GM21786 (cell line): ENCODE measurements around the gene TBX1.
"Not testable (repeated sequence)": the region's sequence is repeated elsewhere in the genome, so short reads cannot be mapped to it uniquely, and the experiment has no call there.

Source experiments
- ATAC-seq: cut with Tn5 transposase; IDR thresholded peaks from one replicate; pipeline ENCODE4 v1.9.1; 2021; ENCODE audit not compliant: unreplicated experiment

The TBX1 gene

DNA sequence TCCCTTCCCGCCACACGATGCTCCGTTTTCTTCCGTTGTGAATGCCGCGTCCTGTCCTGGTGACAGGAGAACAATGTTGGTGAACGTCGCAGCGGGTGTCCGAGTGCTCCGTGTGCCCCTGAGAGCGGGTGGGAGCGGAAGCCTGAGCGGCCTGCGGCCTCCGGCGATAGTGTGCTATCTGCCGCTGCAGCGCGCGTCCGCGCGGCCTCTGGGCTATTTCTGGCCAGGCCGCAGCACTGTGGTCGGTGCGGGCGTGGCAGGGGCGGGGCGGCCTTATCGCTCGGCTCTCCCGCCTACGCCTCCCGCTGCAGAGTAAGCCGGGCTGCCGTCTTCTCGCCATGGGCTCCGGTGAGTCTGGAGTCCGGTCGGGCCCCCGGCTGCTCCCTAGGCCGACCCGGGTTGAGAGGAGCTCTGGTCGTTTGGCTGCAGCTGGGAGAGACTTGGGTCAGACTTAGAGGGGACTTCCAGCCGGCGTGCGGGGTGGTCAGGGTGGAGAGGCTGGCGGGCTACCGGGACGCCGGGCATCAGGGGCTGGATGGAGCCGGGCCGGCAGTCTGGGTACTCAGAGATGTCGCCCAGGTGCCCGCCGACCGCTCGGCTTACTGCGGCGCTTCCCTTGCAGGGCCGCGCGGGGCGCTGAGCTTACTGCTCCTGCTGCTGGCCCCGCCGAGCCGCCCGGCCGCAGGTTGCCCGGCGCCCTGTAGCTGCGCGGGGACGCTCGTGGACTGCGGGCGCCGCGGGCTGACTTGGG lies 37.2 kb upstream of the TBX1 start, which contains the start of gene GP1BB:
Gene GP1BB, plus strand, starts transcription at position 308 of the 751 bp plus-strand sequence. Its CDS starts 31 bp downstream, at position 339.
- ATAC-seq, result no peak

DNA sequence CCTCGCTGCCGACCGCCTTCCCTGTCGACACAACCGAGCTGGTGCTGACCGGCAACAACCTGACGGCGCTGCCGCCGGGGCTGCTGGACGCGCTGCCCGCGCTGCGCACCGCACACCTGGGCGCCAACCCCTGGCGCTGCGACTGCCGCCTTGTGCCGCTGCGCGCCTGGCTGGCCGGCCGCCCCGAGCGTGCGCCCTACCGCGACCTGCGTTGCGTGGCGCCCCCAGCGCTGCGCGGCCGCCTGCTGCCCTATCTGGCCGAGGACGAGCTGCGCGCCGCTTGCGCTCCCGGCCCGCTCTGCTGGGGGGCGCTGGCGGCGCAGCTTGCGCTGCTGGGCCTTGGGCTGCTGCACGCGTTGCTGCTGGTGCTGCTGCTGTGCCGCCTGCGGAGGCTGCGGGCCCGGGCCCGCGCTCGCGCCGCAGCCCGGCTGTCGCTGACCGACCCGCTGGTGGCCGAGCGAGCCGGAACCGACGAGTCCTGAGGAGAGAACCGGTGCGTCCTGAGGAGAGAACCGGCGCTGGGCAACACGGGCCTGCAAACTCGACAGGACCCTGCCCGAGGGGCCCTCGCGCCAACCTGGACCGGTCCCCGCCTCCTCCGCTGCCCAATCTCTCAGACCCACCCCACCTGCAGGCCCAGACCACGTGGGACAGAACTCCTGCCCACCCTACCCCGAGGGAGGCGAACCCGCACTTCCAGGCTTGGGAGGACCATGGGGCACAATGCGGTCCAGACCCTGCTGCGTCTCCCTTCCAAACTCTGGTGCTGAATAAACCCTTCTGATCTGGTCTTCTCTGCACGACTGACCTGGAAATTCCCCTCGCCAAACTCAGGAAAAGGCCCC lies 36.4 kb upstream of the TBX1 start:
- ATAC-seq, result no peak

DNA sequence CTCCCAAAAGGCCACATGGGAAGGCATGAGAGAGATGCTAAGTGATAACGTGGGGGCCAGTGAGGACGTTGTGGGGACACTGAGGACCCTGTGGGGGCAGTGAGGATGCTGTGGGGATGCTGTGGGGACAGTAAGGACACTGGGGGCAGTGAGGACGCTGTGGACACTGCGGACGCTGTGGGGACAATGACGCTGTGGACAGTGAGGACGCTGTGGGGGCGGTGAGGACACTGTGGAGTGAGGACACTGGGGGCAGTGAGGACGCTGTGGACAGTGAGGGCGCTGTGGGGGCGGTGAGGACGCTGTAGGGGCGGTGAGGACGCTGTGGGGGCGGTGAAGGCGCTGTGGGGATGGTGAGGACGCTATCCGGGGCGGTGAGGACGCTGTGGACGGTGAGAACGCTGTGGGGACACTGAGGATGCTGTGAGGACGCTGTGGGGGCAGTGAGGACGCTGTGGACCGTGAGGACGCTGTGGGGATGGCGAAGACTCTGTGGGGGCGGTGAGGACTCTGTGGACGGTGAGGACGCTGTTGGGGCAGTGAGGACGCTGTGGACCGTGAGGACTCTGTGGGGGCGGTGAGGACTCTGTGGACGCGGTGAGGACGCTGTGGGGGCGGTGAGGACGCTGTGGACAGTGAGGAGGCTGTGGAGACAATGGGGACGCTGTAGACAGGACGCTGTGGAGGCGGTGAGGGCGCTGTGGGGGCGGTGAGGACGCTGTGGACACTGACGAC lies 35.5 kb upstream of the TBX1 start:
- ATAC-seq, result no peak

GRCh38 chr22:19726064-19726788 lies 34.4 kb upstream of the TBX1 start:
- ATAC-seq, result not testable (repeated sequence)

DNA sequence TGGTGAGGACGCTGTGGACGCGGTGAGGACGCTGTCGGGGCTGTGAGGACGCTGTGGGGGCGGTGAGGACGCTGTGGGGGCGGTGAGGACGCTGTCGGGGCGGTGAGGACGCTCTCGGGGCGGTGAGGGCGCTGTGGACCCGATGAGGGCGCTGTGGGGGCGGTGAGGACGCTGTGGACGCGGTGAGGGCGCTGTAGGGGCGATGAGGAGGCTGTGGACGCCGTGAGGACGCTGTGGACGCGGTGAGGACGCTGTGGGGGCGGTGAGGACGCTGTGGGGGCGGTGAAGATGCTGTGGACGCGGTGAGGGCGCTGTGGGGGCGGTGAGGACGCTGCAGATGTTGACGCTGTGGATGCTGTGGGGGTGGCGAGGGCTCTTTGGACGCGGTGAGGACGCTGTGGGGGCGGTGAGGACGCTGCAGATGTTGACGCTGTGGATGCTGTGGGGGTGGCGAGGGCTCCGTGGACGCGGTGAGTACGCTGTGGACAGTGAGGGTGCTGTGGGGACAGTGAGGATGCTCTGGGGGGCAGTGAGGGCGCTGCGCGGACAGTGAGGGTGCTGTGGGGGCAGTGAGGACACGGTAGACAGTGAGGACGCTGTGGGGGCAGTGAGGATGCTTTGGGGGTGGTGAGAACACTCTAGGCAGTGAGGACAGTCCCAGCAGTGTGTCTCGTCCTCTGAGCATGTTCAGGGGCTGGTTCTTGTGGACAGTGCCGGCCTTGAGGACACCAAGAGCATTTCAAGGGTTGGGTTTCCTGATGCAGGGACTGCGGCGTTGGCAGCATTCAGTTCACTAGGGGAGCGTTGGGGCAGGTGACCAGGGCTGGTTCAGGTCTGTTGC lies 33.0 kb upstream of the TBX1 start:
- ATAC-seq, result no peak

DNA sequence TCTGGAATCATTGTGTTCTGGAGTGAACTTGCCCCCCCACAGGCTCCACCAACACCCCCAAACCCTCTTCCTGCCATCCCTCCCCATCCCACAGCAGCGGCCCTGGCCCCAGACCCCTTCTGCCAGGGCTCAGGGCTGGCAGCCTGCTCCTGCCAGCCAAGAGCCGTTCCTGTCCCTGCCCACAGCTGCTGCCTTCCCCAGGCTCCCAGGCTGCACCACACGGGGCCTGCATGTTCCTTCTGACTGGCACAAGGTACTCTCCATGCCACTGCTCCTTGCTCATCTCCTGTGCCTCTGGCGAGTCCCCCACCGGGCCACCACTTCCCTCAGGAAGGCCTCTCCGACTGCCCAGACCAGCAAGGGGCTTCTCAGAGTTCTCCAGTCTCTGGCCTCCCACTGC lies 32.3 kb upstream of the TBX1 start:
- no peak for ATAC-seq

DNA sequence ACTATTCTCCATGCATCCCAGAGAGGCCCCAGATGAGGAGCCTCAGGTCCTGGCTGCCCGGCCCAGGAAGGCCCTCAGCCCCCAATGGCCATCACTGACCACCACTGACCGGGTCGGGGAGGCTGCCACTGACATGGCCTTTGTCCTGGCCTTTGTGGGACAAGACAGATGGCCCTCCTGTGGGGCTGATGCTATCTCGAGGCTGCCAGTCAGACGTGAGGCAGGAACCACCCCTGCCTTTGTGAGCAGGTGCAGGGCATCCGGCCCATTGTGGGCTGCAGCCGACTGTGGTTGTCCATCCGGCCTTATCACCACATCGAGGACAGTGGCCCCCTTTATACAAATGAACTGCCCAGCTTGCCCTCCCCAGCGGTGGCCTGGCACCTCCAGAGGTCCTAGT lies 31.7 kb upstream of the TBX1 start:
- no peak for ATAC-seq

DNA sequence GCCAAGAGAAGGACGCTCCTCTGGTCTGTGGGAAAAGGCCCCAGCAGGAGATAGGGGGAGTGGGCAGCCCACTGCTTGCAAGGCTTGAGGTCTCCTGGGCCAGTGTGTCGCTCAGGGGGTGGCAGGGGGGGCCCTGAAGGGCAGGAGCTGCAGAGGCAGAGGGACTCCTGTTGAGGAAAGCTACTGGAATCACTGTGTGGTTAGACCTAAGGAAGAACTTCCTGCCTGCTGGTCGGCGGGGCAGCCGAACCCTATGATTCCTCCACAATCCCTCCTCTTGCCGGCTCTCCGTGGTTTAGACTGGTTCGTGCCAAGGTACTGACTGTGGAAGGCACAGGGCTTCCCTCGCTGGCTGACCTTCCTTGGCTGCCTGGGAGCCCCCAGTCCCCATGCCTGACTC lies 31.1 kb upstream of the TBX1 start:
- no peak for ATAC-seq

GRCh38 chr22:19730198-19730597 lies 30.4 kb upstream of the TBX1 start:
- ATAC-seq, result no peak

DNA sequence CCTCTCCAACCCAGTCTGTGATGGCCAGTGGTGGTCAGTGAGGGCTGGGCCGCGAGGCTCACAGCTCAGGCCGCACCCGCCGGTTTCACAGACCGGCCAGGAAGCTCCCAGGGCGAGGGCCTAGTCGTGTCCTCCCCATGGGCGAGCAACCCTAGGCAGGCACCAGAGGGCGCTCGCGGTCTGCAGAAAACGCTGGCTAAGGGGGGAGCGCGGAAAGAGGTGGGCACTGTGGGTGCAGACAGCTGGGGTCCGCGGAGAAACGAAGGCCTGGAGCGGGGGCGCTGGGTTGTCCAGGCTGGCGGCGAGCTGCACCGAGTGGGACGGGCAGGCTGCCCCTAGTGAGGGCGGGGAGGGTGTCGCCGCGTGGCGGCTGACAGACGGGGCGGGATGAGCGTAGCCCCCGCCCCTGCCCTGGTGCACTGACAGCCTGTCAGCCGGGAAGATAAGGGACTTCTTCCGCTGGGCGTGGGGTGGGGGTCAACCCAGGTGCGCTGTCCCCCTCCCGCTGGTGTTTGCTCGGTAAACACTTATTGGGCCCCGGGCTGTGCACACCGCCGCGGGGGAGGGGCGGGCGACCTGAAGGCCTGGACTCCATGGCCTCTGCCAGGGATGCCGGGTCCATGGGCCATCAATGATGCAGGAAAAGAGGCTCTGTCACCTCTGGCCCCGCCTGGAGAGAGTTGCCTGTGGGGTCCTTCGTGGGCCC lies 29.8 kb upstream of the TBX1 start:
- ATAC-seq, result no peak

DNA sequence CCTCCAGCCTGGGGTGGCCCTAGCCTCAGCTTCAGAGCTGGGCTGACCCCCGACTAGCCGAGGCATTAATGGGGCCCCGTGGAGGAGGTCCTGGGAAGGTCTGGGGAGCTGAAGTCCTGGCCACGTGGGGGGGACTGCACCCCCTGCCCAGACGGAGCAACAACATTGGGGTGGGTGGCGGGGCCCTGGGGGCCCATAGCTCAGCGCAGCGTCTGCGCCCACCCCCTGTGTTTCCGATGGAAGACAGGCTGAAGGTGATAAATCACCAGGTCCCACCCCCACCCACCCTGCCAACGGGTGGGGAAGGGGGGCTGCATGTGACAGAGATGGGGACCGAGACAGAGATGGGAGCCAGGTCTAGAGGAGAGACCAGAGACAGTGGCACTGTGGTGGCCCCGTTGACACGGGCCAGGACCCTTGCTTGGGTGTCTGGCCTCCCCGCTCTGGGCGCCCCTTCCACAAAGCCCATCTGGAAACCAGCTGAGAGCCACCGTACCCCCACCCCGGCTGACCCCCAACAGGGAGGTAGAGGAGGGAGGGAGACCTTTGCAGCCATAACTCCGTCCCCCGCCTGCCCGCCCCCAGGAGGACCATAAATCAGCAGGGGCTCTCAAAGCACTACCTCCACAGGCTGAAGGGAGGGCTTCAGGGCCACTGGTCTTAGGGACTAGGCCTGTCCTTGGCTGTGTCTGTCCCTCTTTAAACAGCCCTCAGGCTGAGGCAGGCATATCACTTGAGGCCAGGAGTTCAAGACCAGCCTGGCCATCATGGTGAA lies 29.0 kb upstream of the TBX1 start:
- ATAC-seq, result no peak

DNA sequence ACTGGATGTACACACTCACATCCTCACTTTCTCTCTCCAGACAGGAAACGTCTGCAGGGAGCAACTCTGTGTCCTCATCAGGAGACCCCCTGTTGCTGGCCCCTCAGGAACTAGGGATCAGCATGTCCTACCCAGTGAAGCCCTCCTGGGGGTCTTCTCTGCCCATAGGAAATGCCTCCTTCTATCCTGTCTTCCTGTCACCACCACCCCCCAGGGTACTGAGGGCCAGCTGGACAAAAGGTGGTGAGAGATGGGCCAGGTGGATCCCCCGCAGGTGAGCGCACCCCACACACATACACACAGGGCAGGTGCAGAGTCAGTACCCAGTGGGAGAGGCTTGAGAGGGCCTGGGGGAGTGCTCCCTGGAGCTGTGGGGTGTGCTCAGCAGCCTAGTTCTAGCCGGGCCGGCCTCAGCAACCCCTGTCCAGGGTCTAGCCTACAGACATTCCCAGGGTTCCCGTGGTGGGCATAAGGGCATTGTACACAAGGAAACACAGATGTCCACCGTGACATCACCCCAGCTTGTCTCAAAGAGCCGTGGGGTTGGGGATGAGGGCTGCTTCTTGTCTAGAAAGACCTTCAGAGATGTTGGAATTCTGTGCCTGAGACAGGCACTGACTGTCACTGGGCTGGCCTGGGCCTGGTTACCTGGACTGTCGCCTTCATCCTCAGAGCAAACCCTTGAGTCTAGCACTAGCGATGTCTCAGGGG lies 28.0 kb upstream of the TBX1 start:
- no peak for ATAC-seq

DNA sequence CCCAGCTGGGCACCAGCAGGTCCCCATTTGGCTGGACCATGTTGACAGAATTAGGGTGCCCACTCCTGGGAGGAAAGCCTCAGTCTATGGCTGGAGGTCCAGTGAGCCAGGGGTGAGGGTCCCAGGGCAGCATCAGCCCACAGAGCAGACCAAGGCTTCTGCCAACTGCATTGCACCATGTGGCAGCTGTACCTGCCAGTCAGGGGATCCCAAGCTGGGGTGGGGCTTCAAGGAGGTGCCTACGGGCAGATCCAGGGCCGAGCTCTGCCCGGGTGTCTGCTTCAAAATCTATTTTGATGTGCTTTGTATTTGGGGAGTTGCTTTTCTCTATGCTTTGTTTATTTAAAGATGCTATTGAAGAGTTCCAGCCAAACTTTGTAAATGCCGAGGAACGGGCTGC lies 26.8 kb upstream of the TBX1 start:
- no peak for ATAC-seq

DNA sequence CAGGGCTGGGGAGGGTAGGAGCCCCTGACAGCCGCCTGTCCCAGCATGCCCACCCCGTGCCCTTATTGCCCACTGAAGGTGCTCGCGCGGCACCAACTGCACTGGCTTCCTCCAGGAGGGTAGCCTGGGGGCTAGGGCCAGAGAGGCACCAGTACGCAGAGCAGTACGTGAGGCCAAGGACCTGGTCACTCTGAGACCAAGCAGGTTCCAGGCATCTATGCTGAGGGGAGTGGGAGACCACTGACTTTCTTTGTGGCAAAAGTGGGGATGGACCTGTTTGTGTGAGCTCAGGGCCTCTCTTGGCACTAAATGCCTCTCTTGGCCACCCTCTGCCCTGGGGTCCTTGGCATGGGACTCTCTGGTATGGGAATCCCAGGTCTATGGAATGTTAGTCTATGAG lies 26.4 kb upstream of the TBX1 start:
- no peak for ATAC-seq

DNA sequence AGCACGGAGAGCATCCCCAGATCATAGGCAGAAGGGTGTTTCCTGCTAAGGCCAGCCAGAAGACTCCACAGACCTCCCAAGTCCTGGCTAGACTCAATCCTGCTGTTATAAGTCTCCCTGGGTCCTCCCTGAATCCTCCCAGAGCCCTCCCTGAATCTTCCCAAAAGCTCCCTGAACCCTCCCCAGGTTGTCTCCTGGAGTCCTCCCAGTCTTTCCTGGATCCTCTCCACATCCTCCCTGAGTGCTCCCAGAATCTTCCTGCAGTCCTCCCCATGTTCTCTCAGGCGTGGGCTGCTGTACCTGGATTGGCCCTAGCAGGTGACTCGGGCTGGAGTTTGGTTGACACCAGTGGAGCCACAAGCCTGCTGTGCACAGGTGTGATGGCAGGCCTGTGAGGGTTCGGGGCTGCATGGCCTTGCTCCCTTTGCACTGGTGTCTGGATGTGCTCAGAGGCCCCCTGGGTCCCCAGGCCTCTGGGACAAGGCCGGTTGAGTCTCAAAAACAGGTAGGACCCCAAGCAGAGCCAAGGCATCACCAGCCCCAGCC lies 25.7 kb upstream of the TBX1 start:
- ATAC-seq, result no peak

- ATAC-seq, result no peak
These were observed 24.7 kb upstream of the TBX1 start for GRCh38 chr22:19735665-19736510.
